NCI-H1436 treated with DMSO at 0.1 percent for 48 hours (cell line): ENCODE results near the gene CYTL1.
"Not testable (repeated sequence)": the region's sequence is repeated elsewhere in the genome, so short reads cannot be mapped to it uniquely, and the experiment has no call there.

Source experiments
- DNase-seq: peaks from one replicate; lab custom pipeline; 2025; lab: John Stamatoyannopoulos, UW

CYTL1 gene, protein sequence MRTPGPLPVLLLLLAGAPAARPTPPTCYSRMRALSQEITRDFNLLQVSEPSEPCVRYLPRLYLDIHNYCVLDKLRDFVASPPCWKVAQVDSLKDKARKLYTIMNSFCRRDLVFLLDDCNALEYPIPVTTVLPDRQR

DNA sequence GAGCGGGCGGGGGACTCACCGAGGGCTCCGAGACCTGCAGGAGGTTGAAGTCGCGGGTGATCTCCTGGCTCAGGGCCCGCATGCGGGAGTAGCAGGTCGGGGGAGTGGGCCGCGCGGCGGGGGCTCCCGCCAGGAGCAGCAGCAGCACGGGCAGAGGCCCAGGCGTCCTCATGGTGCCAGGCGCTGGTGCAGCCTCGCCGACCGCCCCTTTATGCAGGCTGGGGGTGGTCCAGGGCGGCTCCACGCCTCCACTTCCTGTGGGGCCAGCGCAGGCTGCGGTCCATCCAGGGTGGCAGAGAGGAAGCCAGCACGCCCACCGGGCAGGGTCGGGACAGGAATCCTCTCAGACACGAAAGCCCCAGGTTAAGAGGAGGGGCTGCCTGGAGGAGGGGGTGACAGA, at the start of gene CYTL1:
TSS of gene CYTL1 (minus strand) at position 185 of the 400 bp plus-strand sequence. CDS start at position 172, 13 bp downstream.
- DNase-seq = no peak

DNA sequence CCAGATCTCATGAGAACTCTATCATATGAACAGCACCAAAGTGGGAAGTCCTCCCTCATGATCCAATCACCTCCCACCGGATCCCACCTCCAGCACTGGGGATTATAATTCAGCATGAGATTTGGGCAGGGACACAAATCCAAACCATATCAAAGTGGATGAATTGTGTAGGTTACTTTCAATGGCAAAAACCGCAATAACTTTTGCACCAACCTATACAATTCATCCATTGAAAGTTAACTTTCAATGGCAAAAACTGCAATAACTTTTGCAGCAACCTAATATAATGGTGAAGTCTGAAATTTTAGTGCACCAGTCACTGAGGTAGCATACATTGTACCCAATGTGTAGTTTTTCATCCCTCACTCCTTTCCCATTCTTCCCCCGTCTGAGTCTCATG, 48.6 kb upstream of the CYTL1 start:
- no peak for DNase-seq

DNA sequence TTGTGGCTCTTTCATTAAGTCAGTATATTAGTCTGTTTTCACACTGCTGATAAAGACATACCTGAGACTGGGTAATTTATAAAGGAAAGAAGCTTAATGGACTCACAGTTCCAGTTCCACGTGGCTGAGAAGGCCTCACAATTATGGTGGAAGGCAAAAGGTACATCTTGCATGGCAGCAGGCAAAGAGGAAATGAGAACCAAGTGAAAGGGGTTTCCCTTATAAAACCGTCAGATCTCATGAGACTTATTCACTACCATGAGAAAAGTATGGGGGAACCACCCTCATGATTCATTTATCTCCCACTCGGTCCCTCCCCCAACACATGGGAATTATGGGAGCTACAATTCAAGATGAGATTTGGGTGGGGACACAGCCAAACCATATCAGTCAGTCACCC, 47.7 kb upstream of the CYTL1 start:
- DNase-seq = not testable (repeated sequence)

DNA sequence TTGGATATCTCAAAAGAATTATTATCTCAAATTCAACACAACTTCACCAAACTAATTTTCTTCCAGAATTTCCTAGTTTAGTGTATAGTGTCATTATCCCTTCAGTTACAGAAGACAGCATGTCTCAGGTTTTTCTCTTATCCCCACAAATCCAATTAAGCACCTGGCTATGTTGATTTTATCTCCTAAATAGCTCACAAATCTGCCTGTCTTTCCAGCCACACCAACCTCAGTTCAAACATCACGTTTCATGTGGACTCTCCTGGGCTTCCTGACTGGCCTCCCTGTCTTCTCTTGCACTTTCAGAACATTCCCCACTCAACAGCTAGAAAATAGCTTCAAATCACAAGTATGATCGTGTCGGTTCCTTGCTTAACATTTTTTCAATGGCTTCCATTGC, 46.8 kb upstream of the CYTL1 start:
- DNase-seq = no peak

DNA sequence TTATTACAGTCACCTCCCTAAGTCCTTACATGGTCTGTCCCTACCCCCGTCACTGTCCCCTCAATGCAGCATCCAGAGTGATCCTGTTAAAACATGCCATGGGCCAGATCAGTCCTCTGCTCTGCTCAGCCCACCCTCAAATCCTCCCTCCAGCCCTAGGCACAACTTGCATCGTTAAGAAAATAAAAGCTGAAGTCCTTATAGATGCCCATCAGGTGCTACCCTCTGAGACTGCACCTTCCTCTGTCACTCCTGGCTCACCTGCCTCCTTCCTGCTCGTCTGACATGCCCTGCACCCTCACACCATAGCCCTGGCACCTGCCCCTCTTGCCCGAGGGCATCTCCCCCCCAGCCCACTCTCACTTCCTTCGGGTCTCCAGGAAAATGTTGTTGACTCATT, 36.2 kb upstream of the CYTL1 start:
- no peak for DNase-seq

DNA sequence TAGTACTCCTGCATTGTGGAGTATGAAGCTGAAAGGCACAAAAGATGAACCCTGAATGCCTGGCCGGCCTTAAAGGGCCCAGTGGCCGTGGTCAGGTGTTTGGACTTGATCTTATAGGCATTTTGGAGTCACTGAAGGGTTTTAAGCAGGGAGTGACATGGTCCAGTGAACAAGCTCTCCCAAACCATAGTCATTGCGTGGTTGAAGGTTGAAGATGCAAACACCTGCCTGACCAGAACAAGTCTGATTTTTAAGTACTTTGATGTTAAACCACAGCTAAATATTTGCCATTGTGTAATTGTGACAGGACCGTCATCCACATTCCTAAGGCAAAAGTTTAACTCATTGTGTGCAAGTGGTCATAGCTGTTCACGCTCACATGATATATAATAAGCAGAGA, 35.3 kb upstream of the CYTL1 start:
- no peak for DNase-seq

DNA sequence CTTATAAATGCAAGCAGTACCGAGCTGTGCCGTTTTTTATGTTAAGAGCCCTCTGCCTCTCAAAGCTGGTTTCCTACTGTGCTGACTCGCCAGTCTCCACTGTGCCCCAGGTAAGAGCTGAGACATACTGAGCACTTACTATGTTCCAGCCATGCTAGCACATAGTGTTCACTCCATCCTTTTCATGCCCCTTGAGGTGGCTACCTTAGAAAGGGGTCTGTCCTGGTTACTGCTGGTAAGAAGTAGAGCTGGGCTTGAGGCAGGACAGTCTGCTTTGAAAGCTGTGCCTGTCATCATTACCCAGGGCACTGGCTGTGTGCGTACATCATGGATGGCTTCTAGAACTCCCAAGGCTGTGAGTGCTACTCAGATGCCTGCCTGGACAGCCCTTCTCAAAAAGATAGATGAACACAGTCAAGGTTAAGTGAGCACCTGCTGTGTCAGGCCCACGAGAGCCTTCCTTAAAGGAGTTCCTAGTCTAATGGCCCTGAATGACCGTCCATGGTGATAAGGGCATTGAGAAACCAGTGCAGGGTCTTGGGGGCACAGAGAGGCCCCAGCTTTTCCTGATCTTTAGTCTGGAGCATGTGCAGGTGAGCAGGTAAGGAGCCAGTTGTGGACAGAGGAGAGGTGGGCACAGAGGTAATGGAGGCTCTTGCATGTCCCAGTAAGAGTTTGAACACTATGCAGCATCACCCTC, 33.6 kb upstream of the CYTL1 start:
- no peak for DNase-seq

DNA sequence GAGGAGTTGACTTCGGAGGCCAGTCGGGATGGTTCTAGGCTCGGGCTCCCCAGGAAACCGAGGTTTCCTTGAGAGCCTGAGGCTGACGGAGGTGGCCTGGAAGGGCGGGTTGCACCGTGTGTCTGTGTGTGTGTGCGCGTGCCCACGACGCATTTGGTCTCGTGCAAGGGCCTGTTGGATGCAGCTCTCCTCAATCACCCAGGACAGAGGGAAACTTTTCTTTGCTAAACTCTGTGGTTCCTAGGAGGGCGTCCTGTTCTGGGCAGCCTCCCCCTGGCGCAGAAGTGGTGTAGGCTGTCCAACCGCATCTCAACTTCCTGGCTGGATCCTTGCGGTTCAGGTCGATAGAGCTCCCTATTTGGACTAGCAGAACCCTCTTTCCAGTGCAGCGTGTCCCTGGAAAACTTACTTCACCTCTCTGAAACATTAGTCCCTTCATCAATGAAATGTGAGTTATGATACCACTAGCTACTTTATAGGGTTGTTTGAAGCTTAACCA, 33.0 kb upstream of the CYTL1 start:
- DNase-seq = no peak

DNA sequence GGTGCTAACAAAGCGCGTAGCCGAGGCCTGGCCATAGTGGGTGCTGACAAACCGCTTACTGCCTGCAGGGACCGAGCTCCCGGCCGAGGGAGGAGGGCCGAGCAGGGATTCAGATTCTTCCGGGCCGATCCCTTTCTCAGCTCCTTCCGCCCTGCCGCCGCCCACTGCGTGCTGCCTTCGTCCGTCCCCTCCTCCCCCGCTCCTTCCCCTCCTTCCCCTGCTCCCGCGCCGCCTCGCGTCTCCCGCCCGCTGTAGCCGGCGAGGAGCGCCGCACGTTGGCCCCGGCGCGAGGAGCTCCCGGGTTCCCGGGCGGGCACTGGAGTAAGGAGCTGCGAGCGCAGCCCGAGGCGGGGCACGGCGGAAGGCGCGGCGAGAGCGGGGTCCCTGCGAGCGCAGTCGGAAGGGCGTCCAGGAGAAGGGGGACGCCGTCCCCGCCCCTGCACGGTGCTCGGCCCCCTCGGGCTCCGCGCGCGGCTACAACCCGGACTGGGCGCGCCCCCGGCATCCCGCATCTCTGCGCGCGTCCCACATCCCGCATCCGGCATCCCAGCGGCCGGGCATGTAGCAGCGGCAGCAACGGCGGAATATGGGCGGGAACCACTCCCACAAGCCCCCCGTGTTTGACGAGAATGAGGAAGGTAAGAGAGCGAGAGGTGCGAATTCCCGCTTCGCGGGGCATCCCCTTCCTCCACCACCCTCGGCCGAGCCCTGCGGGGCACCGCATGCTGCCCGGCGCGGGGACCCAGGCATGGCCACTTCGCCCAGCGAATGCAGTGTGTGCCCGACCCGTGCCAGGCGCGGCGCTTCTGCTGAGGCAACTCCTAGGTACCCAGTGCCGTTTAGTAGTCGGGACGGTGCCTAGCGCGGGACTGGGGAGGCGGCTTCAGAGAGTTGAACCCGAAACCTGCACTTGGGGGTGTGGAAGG, 32.3 kb upstream of the CYTL1 start, which contains the start of gene STK32B:
TSS of gene STK32B (plus strand) at position 203 of the 926 bp plus-strand sequence.
- DNase-seq = no peak

DNA sequence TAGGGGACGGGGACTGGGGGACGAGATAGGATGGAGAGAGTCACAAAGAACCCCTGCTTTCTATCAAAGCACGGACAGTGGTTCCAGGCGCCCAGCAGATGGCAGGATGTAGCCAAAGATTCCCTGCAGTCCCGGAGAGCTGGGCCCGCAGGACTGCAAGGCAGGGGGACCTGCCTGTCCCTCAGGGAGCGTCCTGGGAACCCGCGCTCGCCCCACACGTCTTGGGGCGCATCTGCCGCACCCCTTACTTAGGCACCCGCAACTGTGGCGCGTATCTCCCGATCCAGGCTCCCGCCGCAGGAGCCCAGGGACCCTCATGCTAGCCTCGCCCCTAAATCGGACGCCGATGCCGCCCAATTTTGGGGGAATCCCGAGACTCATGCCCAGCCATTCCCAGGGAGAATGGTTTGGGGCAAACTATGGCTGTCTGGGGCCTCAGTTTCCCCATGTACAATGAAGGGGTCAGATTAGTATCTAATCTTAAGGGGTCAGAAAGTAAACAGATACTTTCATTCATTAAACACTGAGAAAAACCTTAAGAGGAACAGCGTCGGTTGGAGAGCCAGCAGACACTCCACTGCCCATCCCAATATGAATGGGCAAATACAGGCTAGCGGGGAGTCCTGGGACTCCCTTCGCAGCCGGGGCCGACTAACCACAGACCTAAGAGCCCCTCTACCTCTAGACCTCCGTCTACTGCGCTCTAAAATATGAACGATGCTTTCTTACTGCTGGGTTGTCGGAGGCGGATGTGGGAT, 31.4 kb upstream of the CYTL1 start:
- no peak for DNase-seq

DNA sequence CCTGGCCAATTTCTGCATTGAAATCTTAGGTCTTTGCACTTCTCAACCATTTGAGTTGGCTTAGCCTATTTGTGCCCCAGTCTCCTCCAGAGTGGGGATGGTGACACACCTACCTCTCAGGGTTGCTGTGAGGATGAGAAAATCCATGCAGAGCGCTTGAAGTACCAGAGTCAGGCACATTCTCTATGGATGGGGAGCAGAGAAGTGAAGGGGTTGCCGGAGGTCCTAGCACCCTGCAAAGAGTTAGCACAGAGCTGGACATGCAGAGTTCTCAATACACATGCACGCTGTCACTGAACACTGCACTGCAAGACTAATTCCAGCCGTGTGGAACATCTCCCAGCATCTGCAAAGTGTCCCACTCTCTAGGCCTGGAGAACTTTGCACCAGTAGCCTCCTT, 29.5 kb upstream of the CYTL1 start:
- no peak for DNase-seq

DNA sequence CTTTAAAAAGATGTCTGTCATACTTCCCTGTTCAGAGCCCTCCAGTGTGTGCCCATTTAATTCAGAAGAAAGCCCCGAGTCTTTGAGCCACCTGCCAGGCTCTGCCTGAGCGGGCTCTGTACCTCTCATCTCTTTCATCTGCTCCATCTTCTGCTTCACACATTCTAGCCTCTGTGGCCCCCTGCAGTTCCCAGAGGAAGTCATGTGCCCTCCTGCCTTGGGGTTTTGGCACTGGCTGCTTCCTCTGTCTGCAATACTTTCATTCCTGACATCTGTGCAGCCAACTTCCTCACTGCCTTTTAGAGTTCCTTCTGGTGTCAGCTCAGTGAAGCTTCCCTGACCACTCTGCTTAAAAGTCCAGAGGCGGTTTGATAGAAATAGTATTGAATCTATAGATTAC, 25.8 kb upstream of the CYTL1 start:
- no peak for DNase-seq

DNA sequence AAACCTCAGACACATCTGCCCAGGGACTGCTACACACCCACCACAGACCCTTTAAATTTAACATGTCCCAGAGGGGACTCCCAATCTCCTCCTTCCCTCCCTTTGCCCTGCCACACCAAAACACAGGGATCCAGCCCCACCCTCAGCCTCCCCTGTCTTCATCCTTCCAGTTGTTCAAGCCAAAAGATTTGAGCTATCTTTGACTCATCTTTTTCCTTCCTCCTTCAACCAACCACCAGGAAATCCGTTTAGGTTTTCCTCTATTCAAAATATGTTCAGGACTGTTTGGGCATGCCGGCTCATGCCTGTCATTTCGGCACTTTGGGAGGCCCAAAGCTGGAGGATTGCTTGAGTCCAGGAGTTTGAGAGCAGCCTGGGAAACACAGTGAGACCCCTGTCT, 25.1 kb upstream of the CYTL1 start:
- DNase-seq = no peak

DNA sequence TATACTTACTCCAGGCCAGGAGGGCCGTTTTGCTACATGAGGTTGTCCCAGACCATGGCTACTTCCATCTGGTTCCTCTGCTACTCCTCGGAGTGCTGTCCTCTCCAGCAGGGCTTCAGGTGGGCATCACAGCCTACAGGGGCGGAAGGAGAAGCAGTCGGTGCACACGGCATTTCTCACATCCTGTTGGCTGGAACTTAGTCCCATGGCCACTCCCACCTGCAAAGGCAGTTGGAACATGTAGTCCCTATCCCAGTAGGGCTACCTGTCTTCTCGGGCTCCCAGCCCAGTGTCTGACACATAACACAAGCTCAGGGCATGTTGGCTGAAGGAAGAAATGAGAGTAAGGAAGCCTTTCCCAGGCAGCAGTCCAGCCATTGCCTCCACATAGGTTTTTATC, 24.3 kb upstream of the CYTL1 start:
- DNase-seq = no peak

DNA sequence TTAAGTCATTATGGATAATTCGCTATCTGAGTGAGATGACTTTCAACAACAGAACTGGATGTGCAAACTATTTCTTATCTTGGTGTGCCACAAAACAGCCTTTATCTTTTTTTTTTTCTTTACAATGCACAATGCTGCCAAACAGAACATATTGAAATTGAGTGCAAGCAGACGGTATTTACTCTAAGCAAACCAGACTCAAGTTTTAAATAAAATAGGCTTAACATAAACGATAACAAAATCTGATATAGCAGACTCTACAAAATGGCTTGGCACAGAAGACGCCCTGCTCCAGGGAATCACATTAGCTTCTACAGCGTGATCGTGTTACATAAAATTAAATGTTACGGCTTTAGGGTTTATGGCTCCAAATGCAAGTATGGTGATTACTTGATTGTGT, 22.4 kb upstream of the CYTL1 start:
- DNase-seq = no peak

DNA sequence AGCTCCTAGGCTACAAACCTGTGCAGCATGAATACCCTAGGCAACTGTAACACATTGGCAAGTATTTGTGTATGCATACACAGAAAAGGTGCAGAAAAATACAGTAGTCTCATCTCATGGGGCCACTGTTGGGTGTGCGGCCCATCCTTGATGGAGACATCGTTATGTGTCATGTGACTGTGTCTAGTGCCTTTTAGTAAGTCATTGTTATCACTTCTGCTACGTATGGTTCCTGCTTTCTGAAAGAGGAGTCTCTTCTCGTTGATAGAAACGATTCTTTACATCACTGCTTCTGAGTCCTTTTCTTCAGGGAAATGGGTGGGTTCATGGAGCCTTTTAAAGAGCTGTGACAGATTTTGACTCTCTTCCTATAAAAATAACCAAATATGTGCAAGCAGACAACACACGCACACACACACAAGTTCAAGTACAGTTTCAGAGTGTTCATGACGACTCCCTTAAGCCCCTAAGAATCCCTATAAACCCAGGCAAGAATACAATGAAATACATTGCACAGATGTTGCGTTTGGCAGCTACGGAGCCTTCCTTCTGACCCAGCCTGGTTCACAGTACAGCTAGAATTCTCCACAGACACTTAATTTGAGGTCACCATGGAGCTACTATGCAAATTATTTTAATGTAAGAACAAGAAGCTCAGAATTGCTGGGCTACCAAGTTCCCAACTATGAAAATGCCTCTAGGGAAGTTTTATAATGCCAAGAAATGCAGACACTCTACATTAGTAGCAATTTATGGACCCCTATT, 21.8 kb upstream of the CYTL1 start:
- DNase-seq = no peak

DNA sequence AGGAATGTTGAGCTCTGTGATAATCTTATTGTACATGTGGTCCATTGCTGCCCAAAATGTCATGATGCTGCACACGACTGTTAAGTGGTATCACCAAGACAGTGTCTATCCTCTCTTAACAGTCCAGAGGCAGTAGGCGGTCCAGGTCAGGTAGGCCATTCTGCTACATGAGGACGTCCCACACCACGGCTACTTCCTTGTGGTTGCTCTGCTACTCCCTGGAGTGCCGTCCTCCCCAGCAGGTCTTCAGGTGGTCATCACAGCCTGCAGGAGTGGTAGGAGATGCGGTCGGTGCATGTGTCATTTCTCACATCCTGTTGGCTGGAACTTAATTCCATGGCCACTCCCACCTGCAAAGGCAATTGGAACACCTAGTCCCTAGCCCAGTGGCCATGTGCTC, 20.5 kb upstream of the CYTL1 start:
- DNase-seq = no peak

DNA sequence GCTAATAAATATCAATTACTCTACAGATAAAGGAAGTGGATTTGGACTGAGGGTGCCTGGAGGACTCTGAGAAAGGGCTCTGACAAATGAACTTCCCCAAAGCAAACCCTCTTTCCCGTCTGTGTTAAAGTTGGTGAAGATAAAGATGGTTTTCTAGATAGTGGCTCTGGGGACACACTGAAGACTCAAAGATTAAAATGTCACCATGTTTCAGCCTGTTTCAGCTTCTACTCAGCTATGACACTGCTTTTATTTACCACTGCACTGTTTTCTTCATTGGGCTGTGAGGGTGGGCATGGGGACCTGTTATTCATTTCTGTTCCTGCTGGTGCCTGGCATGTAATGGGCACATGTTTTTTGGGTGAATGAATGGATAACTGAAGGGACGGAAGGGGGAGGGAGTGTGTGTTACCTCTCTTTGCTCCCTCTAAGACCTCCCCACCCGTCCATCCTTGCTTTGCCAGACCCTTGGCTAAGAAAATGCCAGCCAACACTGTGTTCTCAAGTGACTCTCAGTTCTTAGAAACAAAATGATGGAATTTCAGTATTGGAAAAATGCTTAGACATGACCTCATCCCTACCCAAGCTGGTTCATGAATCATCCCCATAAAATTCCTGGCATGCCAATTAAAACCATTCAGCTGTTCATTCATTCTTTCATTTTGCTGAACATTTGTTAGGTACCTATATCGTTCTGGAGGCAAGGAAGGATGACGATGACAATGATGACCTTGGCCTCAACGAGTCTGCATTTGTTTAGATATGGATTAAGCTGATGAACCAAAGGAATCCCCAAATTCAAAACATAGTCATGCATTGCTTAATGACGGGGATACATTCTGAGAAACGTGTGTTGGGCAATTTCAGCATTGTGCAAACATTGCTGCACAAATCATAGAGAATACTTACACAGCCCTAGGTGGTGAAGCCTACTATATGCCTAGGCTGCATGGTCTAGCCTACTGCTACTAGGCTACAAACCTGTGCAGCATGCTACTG, 18.6 kb upstream of the CYTL1 start:
- no peak for DNase-seq

DNA sequence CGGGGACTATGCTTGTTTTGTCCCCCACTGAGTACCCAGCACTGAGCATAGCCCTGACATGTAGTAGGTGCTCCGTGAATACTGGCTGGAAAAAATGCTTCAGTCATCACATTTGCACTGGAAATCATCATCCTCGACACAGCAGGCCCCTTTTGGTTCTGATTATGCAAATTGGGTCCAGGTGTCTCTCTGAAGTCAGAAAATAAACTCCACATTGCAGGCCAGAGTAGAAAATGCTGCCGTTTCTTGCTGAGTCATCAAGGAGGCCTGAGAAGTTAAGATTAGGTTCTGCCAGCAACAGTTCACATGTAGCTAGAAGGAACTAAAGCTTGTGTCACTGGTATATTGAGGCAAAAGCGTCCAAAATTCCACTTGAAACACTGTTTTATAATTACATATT, 17.0 kb upstream of the CYTL1 start:
- no peak for DNase-seq

DNA sequence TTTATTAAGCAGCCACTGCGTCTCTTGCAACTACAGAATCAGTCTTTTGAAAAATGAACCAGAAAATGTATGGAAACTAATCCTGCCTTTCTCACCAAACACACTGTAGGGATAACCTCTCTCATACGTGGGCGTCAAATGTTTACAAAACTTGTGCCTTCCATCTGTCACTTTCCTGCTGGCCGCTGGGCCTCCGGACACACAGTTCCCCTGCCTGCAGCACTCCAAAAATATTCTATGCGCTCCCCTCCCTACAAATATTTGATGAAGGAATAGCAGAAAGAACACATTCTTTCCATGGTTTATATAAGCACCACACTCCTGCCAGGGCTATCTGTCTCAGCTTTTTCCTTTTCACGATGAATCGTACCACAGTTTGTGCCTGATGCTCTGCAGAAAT, 14.9 kb upstream of the CYTL1 start:
- no peak for DNase-seq
